Adipose tissue (tissue), 3 donors: ENCODE results near the gene CXCL10. TPM values are rescaled to one million over a fixed set of nuclear protein-coding genes. Genes with fewer than 3 reads are reported as not detected.

ENCODE experiments used
- H3K27ac ChIP-seq: one replicate; pipeline ENCODE4 v1.5.1; 2013; ENCODE audit warnings: low read depth, low read length
- WGBS, 3 donors: extraction: QIAGEN DNeasy Blood & Tissue Kit; methylation state at CpG; one replicate each; pipeline ENCODE4 v1.1.7; 2013; 5-methylcytosine and 5-hydroxymethylcytosine counted together
- polyA plus RNA-seq, 3 donors: library from polyadenylated mRNA; stranded (reverse); fragments of 200-250 nt; gene quantifications; one replicate each; pipeline ENCODE4 v1.2.3, GENCODE V29; 2013
- donor health status: healthy with polysubstance abuse.
- donor health status: Bipolar disorder and iron deficiency.
- donor health status: healthy.

CXCL10 gene
- polyA plus RNA-seq, 3 donors = 0.34 to 0.51 (median 0.45) TPM

GRCh38 chr4:76035799-76036380 lies 12.6 kb upstream of the CXCL10 start, which contains the start of gene CXCL11:
CXCL11 (minus strand) TSS chr4:76036070; CDS start chr4:76035987, 83 bp downstream.
- no peak within 1 kb of the TSS for H3K27ac ChIP-seq
- WGBS, 3 donors = 35 to 74% (median 71%) methylated on average over 2 of the region's 2 CpGs

- H3K27ac ChIP-seq = no peak overlapping the region
- WGBS, 3 donors = 40 to 57% (median 47%) methylated on average over 3 of the region's 3 CpGs
Measured at GRCh38 chr4:76035141-76035540, 11.8 kb upstream of the CXCL10 start.

GRCh38 chr4:76029300-76029699 lies 6.0 kb upstream of the CXCL10 start:
- WGBS, 3 donors = 43 to 80% (median 62%) methylated on average over 2 of the region's 2 CpGs
- H3K27ac ChIP-seq = no peak overlapping the region

- WGBS, 3 donors = 2 to 8% (median 3%) methylated on average over 6 of the region's 6 CpGs
- H3K27ac ChIP-seq = no peak overlapping the region
Measured at GRCh38 chr4:76028350-76028765, 5.1 kb upstream of the CXCL10 start.

- H3K27ac ChIP-seq = no peak overlapping the region
- WGBS, 3 donors = 59 to 87% (median 67%) methylated on average over 4 of the region's 4 CpGs
Measured at GRCh38 chr4:76024065-76024464, 768 bp upstream of the CXCL10 start.

- H3K27ac ChIP-seq = no peak overlapping the region
- WGBS, 3 donors = 54 to 91% (median 88%) methylated on average over 2 of the region's 2 CpGs
Measured at GRCh38 chr4:76022677-76023076, 620 bp downstream of the CXCL10 start.

- 70 to 84% (median 75%) methylated on average over 4 of the region's 4 CpGs for WGBS, 3 donors
- H3K27ac ChIP-seq = no peak overlapping the region
Measured at GRCh38 chr4:76022031-76022430, 1.3 kb downstream of the CXCL10 start.

GRCh38 chr4:76017056-76017686 lies 6.1 kb downstream of the CXCL10 start:
- no peak overlapping the region for H3K27ac ChIP-seq
- 94 to 97% (median 94%) methylated on average over 3 of the region's 3 CpGs for WGBS, 3 donors

- no peak overlapping the region for H3K27ac ChIP-seq
- WGBS, 3 donors = 36 to 83% (median 82%) methylated on average over 2 of the region's 2 CpGs
Measured at GRCh38 chr4:76016393-76016792, 6.9 kb downstream of the CXCL10 start.

GRCh38 chr4:76013540-76013939 lies 9.8 kb downstream of the CXCL10 start:
- WGBS, 3 donors = 18 to 39% (median 24%) methylated on average over 1 of the region's 1 CpG

GRCh38 chr4:76012388-76012801 lies 10.9 kb downstream of the CXCL10 start:
- H3K27ac ChIP-seq = no peak overlapping the region
- 29 to 60% (median 33%) methylated on average over 1 of the region's 1 CpG for WGBS, 3 donors

More at GRCh38 chr4:76013540-76013939, 9.8 kb downstream of the CXCL10 start:
- H3K27ac ChIP-seq = no peak overlapping the region

GRCh38 chr4:76011700-76012387 lies 11.5 kb downstream of the CXCL10 start:
- no peak overlapping the region for H3K27ac ChIP-seq
- WGBS, 3 donors = 25 to 68% (median 27%) methylated on average over 13 of the region's 13 CpGs

- H3K27ac ChIP-seq = no peak overlapping the region
- WGBS, 3 donors = 97% methylated on average over 31 of the region's 31 CpGs
Measured at GRCh38 chr4:76011018-76011670, 12.2 kb downstream of the CXCL10 start.

GRCh38 chr4:76010576-76010975 lies 12.7 kb downstream of the CXCL10 start:
- no peak overlapping the region for H3K27ac ChIP-seq
- WGBS, 3 donors = 96 to 98% (median 96%) methylated on average over 13 of the region's 13 CpGs

GRCh38 chr4:76009311-76009710 lies 14.0 kb downstream of the CXCL10 start:
- 76 to 82% (median 79%) methylated on average over 5 of the region's 5 CpGs for WGBS, 3 donors

GRCh38 chr4:76007089-76007862 lies 16.0 kb downstream of the CXCL10 start, which contains the start of gene CXCL9:
CXCL9 (minus strand) TSS chr4:76007509; CDS start chr4:76007449, 60 bp downstream.
- no peak within 1 kb of the TSS for H3K27ac ChIP-seq
- WGBS, 3 donors = 38 to 83% (median 80%) methylated on average over 1 of the region's 1 CpG

More at GRCh38 chr4:76009311-76009710, 14.0 kb downstream of the CXCL10 start:
- H3K27ac ChIP-seq = no peak overlapping the region

- H3K27ac ChIP-seq = no peak overlapping the region
- WGBS, 3 donors = 78 to 86% (median 85%) methylated on average over 3 of the region's 3 CpGs
Measured at GRCh38 chr4:76003620-76004019, 19.7 kb downstream of the CXCL10 start.

GRCh38 chr4:76003035-76003434 lies 20.3 kb downstream of the CXCL10 start:
- no peak overlapping the region for H3K27ac ChIP-seq
- 45 to 78% (median 45%) methylated on average over 2 of the region's 2 CpGs for WGBS, 3 donors
